HEK293 (cell line): Measurements from ENCODE around the gene ZNF865.

Experiments
- GFI1B ChIP-seq: fragments of 450-650 bp; formaldehyde crosslinking; IDR thresholded peaks from 2 replicates; pipeline ENCODE4 v1.5.1; 2016; ENCODE audit warnings: missing biosample characterization, missing genetic modification characterization
- GLIS2 ChIP-seq: fragments of 450-650 bp; formaldehyde crosslinking; IDR thresholded peaks from 2 replicates; pipeline ENCODE4 v1.5.1; 2016; ENCODE audit warnings: missing biosample characterization, missing genetic modification characterization
- HOXD13 ChIP-seq: sonication (generic); formaldehyde crosslinking; IDR thresholded peaks from 2 replicates; pipeline ENCODE4 v1.8.0; 2022; ENCODE audit warnings: missing genetic modification reagents, borderline replicate concordance
- MYNN ChIP-seq: fragments of 450-650 bp; formaldehyde crosslinking; IDR thresholded peaks from 2 replicates; pipeline ENCODE4 v1.5.1; 2016; ENCODE audit warnings: missing biosample characterization, missing genetic modification characterization, borderline replicate concordance
- SP7 ChIP-seq: fragments of 450-650 bp; formaldehyde crosslinking; IDR thresholded peaks from 2 replicates; pipeline ENCODE4 v1.5.1; 2016; ENCODE audit warnings: missing biosample characterization, missing genetic modification characterization
- TRIM28 ChIP-seq: IDR thresholded peaks from 2 replicates; pipeline ENCODE4 v1.6.1; 2011; ENCODE audit warnings: low read length, control low read depth, borderline replicate concordance
- ZFP3 ChIP-seq: fragments of 450-650 bp; formaldehyde crosslinking; IDR thresholded peaks from 2 replicates; pipeline ENCODE4 v1.5.1; 2016; ENCODE audit warnings: low read depth, missing biosample characterization, missing genetic modification characterization
- ZNF157 ChIP-seq: fragments of 450-650 bp; formaldehyde crosslinking; IDR thresholded peaks from 2 replicates; pipeline ENCODE4 v1.5.1; 2016; ENCODE audit warnings: missing biosample characterization, missing genetic modification characterization
- ZNF274 ChIP-seq, 2 experiments: fragments of 200-500 bp in 1 of 2; fragments of 450-650 bp in 1 of 2; sonication (Bioruptor generic) in 1 of 2; formaldehyde crosslinking in 1 of 2; IDR thresholded peaks; 2 replicates each; pipeline versions ENCODE4 v1.5.1 to v1.6.1; 2014 to 2016; ENCODE audit warnings: borderline replicate concordance in 1 of 2, inconsistent platforms in 1 of 2, low read length in 1 of 2, missing biosample characterization in 1 of 2, missing genetic modification characterization in 1 of 2
- ZNF324 ChIP-seq: fragments of 450-650 bp; formaldehyde crosslinking; IDR thresholded peaks from 2 replicates; pipeline ENCODE4 v1.5.1; 2016; ENCODE audit warnings: missing biosample characterization, missing genetic modification characterization
- ZNF335 ChIP-seq: fragments of 450-650 bp; formaldehyde crosslinking; conservative IDR thresholded peaks from 2 replicates; pipeline ENCODE4 v1.5.1; 2016; ENCODE audit warnings: missing biosample characterization, missing genetic modification characterization
- ZNF354C ChIP-seq: fragments of 450-650 bp; formaldehyde crosslinking; IDR thresholded peaks from 2 replicates; pipeline ENCODE4 v1.5.1; 2016; ENCODE audit warnings: missing biosample characterization, missing genetic modification characterization, low read depth, borderline replicate concordance
- ZNF510 ChIP-seq: fragments of 450-650 bp; formaldehyde crosslinking; IDR thresholded peaks from 2 replicates; pipeline ENCODE4 v1.5.1; 2018; ENCODE audit warnings: mild to moderate bottlenecking, missing genetic modification characterization, missing biosample characterization; ENCODE audit not compliant: insufficient replicate concordance
- ZNF596 ChIP-seq: fragments of 450-650 bp; IDR thresholded peaks from 2 replicates; pipeline ENCODE4 v1.5.0; 2018; ENCODE audit warnings: missing biosample characterization, mild to moderate bottlenecking, missing genetic modification characterization, moderate library complexity
- ZNF660 ChIP-seq: fragments of 450-650 bp; IDR thresholded peaks from 2 replicates; pipeline ENCODE4 v1.5.1; 2018; ENCODE audit warnings: missing biosample characterization, mild to moderate bottlenecking, missing genetic modification characterization
- ZNF785 ChIP-seq: fragments of 450-650 bp; formaldehyde crosslinking; IDR thresholded peaks from 2 replicates; pipeline ENCODE4 v1.5.1; 2016; ENCODE audit warnings: missing biosample characterization, missing genetic modification characterization
- TF ChIP-seq, protein P1 (sequence below): fragments of 450-650 bp; formaldehyde crosslinking; IDR thresholded peaks from 2 replicates; pipeline ENCODE4 v1.5.1; 2016; ENCODE audit warnings: missing biosample characterization, missing genetic modification characterization
- TF ChIP-seq, protein P2 (sequence below): fragments of 450-650 bp; formaldehyde crosslinking; IDR thresholded peaks from 2 replicates; pipeline ENCODE4 v1.5.1; 2016; ENCODE audit warnings: missing biosample characterization, missing genetic modification characterization
- TF ChIP-seq, protein P3 (sequence below): fragments of 450-650 bp; formaldehyde crosslinking; IDR thresholded peaks from 2 replicates; pipeline ENCODE4 v1.5.1; 2016; ENCODE audit warnings: missing biosample characterization, missing genetic modification characterization
- TF ChIP-seq, protein P4 (sequence below): fragments of 450-650 bp; IDR thresholded peaks from 2 replicates; pipeline ENCODE4 v1.5.1; 2018; ENCODE audit warnings: missing biosample characterization, missing genetic modification characterization
- TF ChIP-seq, protein P5 (sequence below): fragments of 450-650 bp; formaldehyde crosslinking; IDR thresholded peaks from 2 replicates; pipeline ENCODE4 v1.5.1; 2016; ENCODE audit warnings: missing biosample characterization, missing genetic modification characterization

The ZNF865 gene

DNA sequence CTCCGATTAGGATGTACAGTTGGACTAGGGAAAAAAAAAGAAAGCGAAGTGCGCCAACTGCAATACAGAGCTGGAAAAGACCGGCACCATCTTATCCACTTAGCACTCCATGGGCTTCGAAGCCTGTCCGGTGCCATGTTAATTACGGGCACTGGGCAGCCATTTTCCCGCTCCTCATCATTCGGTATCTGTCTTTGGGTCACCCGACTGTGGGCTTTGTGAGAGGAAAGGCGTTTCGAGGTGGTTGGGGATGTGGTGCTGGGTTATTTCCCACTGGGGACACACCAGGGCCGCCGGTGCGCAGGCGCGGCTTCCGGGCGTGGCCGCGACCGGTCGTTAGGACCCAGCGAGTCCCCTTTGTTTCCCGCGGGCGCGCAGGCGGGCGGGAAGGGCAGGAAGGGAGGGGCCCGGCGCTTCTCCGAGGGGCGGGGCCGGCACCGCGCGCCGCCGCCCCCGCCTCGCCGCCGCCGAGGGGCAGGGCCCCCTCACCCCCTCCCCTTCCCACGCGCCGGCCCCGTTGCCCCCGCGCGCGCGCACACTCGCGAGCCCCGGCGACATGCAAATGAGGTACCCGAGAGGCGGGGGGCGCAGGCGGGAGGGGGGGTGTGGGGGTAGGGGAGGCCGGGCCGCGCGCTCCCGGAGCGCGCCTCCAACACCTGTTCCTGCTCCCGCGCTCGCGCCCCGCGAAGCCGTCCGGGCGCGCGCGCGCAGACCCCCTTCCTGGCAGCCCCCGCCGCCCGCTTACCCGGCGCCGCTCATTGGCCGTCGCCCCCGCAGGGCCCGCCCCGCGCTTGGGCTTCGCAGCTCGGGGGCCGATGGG lies 5.4 kb upstream of the ZNF865 start, which contains the start of gene ZNF524 (continued):
- TF ChIP-seq ZNF785 (tag by site-specific recombination) = no peak
- TF ChIP-seq, protein P1, sequence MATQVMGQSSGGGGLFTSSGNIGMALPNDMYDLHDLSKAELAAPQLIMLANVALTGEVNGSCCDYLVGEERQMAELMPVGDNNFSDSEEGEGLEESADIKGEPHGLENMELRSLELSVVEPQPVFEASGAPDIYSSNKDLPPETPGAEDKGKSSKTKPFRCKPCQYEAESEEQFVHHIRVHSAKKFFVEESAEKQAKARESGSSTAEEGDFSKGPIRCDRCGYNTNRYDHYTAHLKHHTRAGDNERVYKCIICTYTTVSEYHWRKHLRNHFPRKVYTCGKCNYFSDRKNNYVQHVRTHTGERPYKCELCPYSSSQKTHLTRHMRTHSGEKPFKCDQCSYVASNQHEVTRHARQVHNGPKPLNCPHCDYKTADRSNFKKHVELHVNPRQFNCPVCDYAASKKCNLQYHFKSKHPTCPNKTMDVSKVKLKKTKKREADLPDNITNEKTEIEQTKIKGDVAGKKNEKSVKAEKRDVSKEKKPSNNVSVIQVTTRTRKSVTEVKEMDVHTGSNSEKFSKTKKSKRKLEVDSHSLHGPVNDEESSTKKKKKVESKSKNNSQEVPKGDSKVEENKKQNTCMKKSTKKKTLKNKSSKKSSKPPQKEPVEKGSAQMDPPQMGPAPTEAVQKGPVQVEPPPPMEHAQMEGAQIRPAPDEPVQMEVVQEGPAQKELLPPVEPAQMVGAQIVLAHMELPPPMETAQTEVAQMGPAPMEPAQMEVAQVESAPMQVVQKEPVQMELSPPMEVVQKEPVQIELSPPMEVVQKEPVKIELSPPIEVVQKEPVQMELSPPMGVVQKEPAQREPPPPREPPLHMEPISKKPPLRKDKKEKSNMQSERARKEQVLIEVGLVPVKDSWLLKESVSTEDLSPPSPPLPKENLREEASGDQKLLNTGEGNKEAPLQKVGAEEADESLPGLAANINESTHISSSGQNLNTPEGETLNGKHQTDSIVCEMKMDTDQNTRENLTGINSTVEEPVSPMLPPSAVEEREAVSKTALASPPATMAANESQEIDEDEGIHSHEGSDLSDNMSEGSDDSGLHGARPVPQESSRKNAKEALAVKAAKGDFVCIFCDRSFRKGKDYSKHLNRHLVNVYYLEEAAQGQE = no peak
- TF ChIP-seq ZNF596 (tag by site-specific recombination) = no peak
- no peak for TF ChIP-seq ZFP3
- TF ChIP-seq, protein P2, sequence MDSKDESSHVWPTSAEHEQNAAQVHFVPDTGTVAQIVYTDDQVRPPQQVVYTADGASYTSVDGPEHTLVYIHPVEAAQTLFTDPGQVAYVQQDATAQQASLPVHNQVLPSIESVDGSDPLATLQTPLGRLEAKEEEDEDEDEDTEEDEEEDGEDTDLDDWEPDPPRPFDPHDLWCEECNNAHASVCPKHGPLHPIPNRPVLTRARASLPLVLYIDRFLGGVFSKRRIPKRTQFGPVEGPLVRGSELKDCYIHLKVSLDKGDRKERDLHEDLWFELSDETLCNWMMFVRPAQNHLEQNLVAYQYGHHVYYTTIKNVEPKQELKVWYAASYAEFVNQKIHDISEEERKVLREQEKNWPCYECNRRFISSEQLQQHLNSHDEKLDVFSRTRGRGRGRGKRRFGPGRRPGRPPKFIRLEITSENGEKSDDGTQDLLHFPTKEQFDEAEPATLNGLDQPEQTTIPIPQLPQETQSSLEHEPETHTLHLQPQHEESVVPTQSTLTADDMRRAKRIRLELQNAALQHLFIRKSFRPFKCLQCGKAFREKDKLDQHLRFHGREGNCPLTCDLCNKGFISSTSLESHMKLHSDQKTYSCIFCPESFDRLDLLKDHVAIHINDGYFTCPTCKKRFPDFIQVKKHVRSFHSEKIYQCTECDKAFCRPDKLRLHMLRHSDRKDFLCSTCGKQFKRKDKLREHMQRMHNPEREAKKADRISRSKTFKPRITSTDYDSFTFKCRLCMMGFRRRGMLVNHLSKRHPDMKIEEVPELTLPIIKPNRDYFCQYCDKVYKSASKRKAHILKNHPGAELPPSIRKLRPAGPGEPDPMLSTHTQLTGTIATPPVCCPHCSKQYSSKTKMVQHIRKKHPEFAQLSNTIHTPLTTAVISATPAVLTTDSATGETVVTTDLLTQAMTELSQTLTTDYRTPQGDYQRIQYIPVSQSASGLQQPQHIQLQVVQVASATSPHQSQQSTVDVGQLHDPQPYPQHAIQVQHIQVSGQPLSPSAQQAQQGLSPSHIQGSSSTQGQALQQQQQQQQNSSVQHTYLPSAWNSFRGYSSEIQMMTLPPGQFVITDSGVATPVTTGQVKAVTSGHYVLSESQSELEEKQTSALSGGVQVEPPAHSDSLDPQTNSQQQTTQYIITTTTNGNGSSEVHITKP = peak; percentile 15; the same call in 1 of the 2 replicates
- no peak for TF ChIP-seq ZNF157 (tag by site-specific recombination)
- TF ChIP-seq, protein P3, sequence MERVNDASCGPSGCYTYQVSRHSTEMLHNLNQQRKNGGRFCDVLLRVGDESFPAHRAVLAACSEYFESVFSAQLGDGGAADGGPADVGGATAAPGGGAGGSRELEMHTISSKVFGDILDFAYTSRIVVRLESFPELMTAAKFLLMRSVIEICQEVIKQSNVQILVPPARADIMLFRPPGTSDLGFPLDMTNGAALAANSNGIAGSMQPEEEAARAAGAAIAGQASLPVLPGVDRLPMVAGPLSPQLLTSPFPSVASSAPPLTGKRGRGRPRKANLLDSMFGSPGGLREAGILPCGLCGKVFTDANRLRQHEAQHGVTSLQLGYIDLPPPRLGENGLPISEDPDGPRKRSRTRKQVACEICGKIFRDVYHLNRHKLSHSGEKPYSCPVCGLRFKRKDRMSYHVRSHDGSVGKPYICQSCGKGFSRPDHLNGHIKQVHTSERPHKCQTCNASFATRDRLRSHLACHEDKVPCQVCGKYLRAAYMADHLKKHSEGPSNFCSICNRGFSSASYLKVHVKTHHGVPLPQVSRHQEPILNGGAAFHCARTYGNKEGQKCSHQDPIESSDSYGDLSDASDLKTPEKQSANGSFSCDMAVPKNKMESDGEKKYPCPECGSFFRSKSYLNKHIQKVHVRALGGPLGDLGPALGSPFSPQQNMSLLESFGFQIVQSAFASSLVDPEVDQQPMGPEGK (tag by site-specific recombination) = no peak; the same call in none of the 2 replicates
- no peak for TF ChIP-seq MYNN (tag by site-specific recombination)
- no peak for TF ChIP-seq ZNF274 (IDR thresholded peaks at IDR 0.05; ENCODE audit: low read length)
- no peak for TF ChIP-seq ZNF274 (tag by site-specific recombination; IDR thresholded peaks at IDR 0.05; ENCODE audit: borderline replicate concordance)
- peak; percentile 66 for TF ChIP-seq SP7
- peak; percentile 76 for TF ChIP-seq ZNF660 (tag by site-specific recombination)
- TF ChIP-seq, protein P4, sequence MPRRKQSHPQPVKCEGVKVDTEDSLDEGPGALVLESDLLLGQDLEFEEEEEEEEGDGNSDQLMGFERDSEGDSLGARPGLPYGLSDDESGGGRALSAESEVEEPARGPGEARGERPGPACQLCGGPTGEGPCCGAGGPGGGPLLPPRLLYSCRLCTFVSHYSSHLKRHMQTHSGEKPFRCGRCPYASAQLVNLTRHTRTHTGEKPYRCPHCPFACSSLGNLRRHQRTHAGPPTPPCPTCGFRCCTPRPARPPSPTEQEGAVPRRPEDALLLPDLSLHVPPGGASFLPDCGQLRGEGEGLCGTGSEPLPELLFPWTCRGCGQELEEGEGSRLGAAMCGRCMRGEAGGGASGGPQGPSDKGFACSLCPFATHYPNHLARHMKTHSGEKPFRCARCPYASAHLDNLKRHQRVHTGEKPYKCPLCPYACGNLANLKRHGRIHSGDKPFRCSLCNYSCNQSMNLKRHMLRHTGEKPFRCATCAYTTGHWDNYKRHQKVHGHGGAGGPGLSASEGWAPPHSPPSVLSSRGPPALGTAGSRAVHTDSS = peak; percentile 35; the same call in 1 of the 2 replicates
- TF ChIP-seq ZNF335 (tag by site-specific recombination) = peak; percentile 97
- TF ChIP-seq TRIM28 = no peak
- no peak for TF ChIP-seq ZNF510 (tag by site-specific recombination)
- no peak for TF ChIP-seq GFI1B (tag by site-specific recombination)
- TF ChIP-seq ZNF324 (tag by site-specific recombination) = peak; percentile 80
- TF ChIP-seq ZNF354C (tag by site-specific recombination) = no peak
- TF ChIP-seq, protein P5, sequence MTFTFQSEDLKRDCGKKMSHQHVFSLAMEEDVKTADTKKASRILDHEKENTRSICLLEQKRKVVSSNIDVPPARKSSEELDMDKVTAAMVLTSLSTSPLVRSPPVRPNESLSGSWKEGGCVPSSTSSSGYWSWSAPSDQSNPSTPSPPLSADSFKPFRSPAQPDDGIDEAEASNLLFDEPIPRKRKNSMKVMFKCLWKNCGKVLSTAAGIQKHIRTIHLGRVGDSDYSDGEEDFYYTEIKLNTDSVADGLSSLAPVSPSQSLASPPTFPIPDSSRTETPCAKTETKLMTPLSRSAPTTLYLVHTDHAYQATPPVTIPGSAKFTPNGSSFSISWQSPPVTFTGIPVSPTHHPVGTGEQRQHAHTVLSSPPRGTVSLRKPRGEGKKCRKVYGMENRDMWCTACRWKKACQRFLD = no peak
- TF ChIP-seq HOXD13 (CRISPR knock-in tag) = no peak
- no peak for TF ChIP-seq GLIS2
